Fibroblast of gingiva (primary cell): Measurements from ENCODE around the gene MET.
"Not testable (repeated sequence)": the region's sequence is repeated elsewhere in the genome, so short reads cannot be mapped to it uniquely, and the experiment has no call there.

Source experiments
- DNase-seq: peaks from one replicate; pipeline ENCODE4 v3.0.0-alpha.2; 2011; ENCODE audit warnings: low read depth

MET gene

GRCh38 chr7:116810267-116811116 lies 138.5 kb downstream of the MET start:
- peak; percentile 49 for DNase-seq

- DNase-seq: no peak
Observed at GRCh38 chr7:116811768-116812167, 139.8 kb downstream of the MET start.

GRCh38 chr7:116812860-116813259 lies 140.9 kb downstream of the MET start:
- no peak for DNase-seq

- peak; percentile 45 for DNase-seq
Observed at GRCh38 chr7:116813371-116813770, 141.4 kb downstream of the MET start.

GRCh38 chr7:116815041-116815440 lies 143.0 kb downstream of the MET start:
- no peak for DNase-seq

- DNase-seq: no peak
Observed at GRCh38 chr7:116820149-116820548, 148.2 kb downstream of the MET start.

GRCh38 chr7:116821647-116822046 lies 149.7 kb downstream of the MET start:
- DNase-seq: not testable (repeated sequence)

GRCh38 chr7:116824449-116824848 lies 152.5 kb downstream of the MET start:
- DNase-seq: no peak

- DNase-seq: no peak
Observed at GRCh38 chr7:116828281-116828680, 156.3 kb downstream of the MET start.

GRCh38 chr7:116829041-116829440 lies 157.0 kb downstream of the MET start:
- DNase-seq: no peak

- DNase-seq: no peak
Observed at GRCh38 chr7:116829493-116829892, 157.5 kb downstream of the MET start.

- DNase-seq: no peak
Observed at GRCh38 chr7:116832692-116833091, 160.7 kb downstream of the MET start.

GRCh38 chr7:116834815-116835504 lies 163.0 kb downstream of the MET start:
- DNase-seq: no peak

- no peak for DNase-seq
Observed at GRCh38 chr7:116836048-116836447, 164.1 kb downstream of the MET start.

GRCh38 chr7:116836911-116837310 lies 164.9 kb downstream of the MET start:
- DNase-seq: no peak

GRCh38 chr7:116837586-116837985 lies 165.6 kb downstream of the MET start:
- no peak for DNase-seq

GRCh38 chr7:116840256-116840655 lies 168.3 kb downstream of the MET start:
- DNase-seq: no peak

- no peak for DNase-seq
Observed at GRCh38 chr7:116842371-116842770, 170.4 kb downstream of the MET start.

GRCh38 chr7:116843378-116843777 lies 171.4 kb downstream of the MET start:
- no peak for DNase-seq
